Epithelial cell of proximal tubule (primary cell): ENCODE results near the gene OR52L1. TPM values are rescaled to one million over a fixed set of nuclear protein-coding genes. Genes with fewer than 3 reads are reported as not detected.
A peak's percentile ranks its signal among the peaks of the same experiment; 100 is the strongest.

Experiments
- DNase-seq: peaks from one replicate; pipeline ENCODE4 v3.0.0-alpha.2; 2011; ENCODE audit warnings: low read depth
- H3K4me3 ChIP-seq: 2 replicates; pipeline ENCODE4 v1.5.1; 2011; ENCODE audit warnings: low read depth, mild to moderate bottlenecking, low read length
- CTCF ChIP-seq: conservative IDR thresholded peaks from 2 replicates; pipeline ENCODE4 v1.5.1; 2012; ENCODE audit warnings: low read depth, mild to moderate bottlenecking, low read length
- total RNA-seq: library from RNA; depleted of rRNA; stranded (reverse); fragments of >200 nt; gene quantifications from 2 replicates; pipeline ENCODE4 v1.2.3, GENCODE V29; 2015

The OR52L1 gene
- total RNA-seq, 1 donor from 2014 or later: not detected

GRCh38 chr11:6012035-6012668, 25.4 kb upstream of the OR52L1 start:
- no peak for TF ChIP-seq CTCF
- H3K4me3 ChIP-seq: no peak overlapping the region
- no peak for DNase-seq

- H3K4me3 ChIP-seq: no peak within 1 kb of the TSS
- no peak for DNase-seq
- TF ChIP-seq CTCF: no peak
Observed at GRCh38 chr11:6006846-6007245, 20.1 kb upstream of the OR52L1 start, which contains the start of gene OR56A4. Gene OR56A4, minus strand, starts transcription at chr11:6006946. Its CDS starts 3,954 bp downstream, at chr11:6002992.

- TF ChIP-seq CTCF: no peak
- no peak overlapping the region for H3K4me3 ChIP-seq
- no peak for DNase-seq
Observed at GRCh38 chr11:6006395-6006794, 19.6 kb upstream of the OR52L1 start.

GRCh38 chr11:6002202-6002699, 15.5 kb upstream of the OR52L1 start:
- H3K4me3 ChIP-seq: no peak overlapping the region
- no peak for TF ChIP-seq CTCF

GRCh38 chr11:5994791-5995190, 8.0 kb upstream of the OR52L1 start:
- no peak for DNase-seq
- H3K4me3 ChIP-seq: no peak overlapping the region
- TF ChIP-seq CTCF: no peak

More at GRCh38 chr11:6002202-6002699, 15.5 kb upstream of the OR52L1 start:
- DNase-seq: no peak

- TF ChIP-seq CTCF: peak; percentile 65
- no peak for DNase-seq
- no peak overlapping the region for H3K4me3 ChIP-seq
Observed at GRCh38 chr11:5992604-5993251, 5.9 kb upstream of the OR52L1 start.
